NCI-H1694 (cell line): ENCODE results near the gene NANOS2.
"Not testable (repeated sequence)": the region's sequence is repeated elsewhere in the genome, so short reads cannot be mapped to it uniquely, and the experiment has no call there.

Source experiments
- DNase-seq: peaks from one replicate; lab custom pipeline; 2025; lab: John Stamatoyannopoulos, UW

NANOS2 gene

DNA sequence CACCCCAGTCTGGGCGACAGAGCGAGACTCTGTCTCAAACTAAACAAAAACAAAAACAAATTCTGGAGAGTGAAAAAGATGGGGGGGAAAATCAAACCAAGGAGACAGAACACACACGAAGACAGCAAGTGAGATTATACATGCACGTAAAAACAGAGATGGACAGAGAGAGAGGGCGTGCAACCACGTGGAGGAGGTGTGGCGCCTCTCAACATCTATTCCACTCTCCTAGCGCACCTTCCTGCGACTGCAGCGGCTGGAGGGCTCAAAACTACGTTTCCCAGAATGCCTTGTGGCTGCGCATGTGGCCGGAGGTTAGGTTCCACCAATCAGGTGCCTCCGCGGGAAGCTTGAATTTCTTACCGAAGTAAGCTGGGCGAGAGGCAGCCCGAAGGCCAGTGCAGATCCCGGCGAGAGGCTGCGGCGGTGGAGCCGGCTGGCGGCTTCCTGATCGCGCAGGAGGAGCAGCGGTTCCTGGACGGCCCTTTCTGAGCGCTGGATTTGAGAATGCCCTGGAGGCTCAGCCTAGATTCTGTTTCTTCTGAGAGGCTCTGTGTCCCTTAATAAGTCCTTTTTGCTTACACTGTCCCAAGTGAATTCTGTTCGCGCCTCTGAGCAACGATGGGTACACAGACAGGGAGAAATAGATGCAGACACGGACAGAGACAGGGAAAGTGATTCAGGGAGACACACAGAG lies 13.1 kb upstream of the NANOS2 start:
- peak; percentile 90 for DNase-seq

GRCh38 chr19:45924891-45925447 lies 10.4 kb upstream of the NANOS2 start:
- no peak for DNase-seq

GRCh38 chr19:45922281-45922680 lies 7.7 kb upstream of the NANOS2 start:
- DNase-seq = no peak

GRCh38 chr19:45920458-45920857 lies 5.9 kb upstream of the NANOS2 start:
- DNase-seq = no peak

DNA sequence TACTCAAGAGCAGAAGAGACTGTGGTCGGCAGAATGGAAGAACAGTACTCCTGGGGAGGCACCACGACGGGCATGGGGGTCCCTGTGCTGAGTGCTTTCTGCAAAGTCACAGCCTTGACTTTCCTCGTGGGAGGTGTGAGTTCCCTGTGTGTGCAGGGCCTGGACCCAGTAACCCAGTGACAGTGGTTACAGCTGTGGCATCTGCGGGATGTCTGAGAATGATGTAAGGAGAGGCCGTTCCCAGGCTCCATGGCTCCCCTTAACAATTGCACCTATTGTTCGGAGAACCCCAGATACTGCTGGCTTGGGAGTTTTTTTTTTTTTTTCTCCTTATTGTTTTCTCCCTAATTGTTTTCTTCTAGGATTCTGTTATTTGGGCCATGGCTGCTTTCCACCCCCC lies 5.1 kb upstream of the NANOS2 start:
- no peak for DNase-seq

GRCh38 chr19:45918721-45919120 lies 4.1 kb upstream of the NANOS2 start:
- DNase-seq = no peak

DNA sequence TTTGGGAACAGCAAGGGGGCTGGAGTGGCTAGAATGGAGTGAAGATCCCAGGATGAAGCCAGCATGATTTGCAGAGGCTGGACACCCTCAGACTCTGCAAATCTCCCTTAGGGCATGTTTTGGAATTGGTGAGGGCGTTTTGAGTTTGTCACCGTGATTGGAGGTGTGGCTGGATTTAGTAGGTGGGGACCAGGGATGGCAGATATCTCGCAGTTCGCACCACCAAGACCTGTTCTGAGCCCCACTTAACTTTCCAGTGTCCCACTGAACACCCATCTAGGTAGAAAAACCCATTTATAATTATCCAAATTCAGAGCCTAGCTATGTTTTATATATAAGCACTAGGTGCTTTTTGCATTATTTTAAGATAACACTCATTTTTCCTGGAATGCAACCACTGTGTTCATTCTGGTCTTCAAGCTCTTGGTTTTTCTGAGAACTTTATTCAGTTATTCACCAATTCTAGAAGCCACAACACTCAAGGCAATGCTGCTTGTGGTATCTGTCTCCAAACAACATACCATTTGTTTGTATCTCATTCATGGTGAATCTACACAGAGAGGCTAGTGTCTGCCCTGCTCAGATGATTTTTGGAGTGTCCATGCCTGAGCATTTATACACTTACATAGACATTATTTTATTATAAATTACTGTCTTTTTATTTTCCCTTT lies 3.0 kb upstream of the NANOS2 start:
- no peak for DNase-seq

- no peak for DNase-seq
Measured at GRCh38 chr19:45911291-45911690, 3.3 kb downstream of the NANOS2 start.

DNA sequence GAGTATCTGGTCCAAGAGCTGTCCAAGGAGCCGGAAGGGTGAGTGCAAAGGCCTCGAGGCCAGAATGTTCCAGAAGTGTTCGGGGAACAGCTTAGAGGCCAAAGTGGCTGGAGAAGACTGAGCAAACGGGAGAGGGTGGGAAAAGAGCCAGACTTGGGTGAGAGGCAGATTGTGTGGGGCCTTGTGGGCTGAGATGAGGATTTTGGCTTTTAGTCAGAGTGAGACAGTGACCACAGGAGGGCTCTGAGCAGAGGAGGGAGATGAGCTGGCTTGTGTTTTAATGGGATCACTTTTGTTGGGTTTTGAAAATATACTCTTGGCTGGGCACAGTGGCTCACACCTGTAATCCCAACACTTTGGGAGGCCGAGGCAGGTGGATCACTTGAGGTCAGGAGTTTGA lies 5.6 kb downstream of the NANOS2 start:
- no peak for DNase-seq

DNA sequence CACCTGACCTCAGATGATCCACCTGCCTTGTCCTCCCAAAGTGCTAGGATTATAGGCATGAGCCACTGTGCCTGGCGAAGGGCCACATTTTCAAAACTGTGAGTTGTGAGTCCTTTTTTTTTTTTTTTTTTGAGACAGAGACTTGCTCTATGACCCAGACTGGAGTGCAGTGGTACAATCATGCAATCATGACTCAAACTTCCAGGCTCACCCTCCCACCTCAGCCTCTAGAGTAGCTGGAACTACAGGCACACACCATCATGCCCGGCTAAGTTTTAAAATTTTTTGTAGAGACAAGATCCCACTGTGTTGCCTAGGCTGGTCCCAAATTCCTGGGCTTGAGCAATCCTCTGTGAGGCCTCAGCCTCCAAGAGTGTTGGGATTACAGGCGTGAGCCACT lies 8.4 kb downstream of the NANOS2 start:
- DNase-seq = no peak

DNA sequence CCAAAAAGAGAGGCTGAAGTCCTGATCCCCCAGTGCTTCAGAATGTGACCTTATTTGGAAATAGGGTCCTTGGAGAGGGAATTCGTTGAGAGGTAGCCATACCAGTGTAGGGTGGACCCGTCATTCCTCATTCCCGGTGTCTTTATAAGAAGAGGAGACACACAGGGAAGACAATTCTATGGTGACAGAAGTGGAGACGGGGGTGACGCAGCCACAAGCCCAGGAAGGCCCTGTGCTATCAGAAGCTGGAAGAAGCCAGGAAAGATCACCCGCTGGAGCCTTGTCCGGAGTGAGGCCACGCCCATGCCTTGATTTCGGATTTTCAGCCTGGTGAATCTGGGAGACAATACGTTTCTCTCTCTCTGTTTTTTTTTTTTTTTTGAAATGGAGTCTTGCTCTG lies 9.6 kb downstream of the NANOS2 start:
- no peak for DNase-seq

DNA sequence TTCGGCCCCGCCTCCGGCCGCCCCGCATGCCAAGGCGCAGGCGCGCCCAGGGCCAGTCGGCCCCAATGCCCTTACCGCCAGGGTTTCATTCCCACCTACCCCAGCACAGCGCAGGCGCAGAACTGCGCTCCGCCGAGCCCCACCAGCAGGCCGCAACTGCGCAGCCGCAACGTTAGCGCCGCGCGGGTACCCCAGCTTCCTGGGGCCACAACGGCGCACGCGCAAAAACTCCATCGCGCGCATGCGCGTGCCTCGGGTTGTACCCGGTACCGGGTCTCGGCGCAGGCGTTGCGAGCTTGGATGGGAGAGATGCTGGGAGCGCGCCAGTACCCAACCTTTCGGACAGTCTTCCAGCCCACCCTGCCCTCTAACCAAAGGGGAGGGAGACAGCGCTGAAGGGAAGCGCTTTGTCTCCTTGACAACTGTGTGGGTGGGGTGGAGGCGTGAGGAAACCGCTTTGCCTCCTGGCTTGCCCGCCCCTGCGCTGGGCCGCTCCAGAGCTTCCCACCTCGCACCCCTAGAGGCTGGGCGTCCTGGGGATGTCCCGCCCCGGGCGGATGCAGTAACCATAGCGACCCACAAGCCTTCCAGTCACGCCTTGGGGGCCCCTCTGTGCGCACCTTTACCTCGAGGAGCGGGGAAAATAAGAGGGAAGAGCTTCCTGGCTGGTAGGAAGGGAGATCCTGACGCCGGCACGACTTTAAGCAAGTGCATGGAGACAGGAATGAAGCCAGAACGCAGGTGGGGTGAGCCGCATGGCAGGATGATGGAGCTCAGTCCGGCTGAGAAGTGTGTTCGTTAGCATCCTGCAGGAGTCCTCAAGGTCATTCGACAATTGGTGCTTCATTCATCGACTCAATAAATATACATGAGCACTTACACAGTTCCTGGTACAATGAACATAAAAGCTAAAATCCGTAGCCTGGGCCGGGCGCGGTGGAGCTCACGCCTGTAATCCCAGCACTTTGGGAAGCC lies 11.6 kb downstream of the NANOS2 start:
- peak; percentile 96 for DNase-seq

- no peak for DNase-seq
Measured at GRCh38 chr19:45901912-45902650, 12.5 kb downstream of the NANOS2 start, which contains the start of gene MYPOP. TSS of gene MYPOP (minus strand) at chr19:45902613. CDS start at chr19:45901773, 840 bp downstream.

DNA sequence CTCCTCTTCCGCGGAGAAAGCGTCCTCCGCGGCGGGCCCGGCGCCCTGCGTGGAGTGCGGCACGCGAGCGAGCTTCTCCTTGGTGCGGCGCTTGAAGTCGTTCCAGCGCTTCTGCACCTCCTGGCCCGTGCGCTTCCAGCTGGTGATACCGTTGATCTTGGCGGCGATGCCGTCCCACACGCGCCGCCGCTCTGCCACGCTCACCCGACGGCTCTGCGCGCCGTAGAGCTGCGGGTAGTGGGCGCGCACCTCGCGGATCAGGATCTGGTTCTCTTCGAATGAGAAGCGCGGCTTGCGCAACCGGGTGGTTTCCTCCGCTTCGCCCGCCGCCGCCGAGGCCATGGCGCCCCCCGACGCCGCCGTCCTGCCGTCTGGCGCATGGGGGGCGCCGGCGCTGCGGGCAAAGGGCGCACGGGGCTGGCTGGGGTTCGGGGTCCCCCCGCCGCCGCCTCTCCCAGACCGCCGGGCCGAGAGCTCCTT lies 13.1 kb downstream of the NANOS2 start:
- no peak for DNase-seq

GRCh38 chr19:45900738-45901431 lies 13.7 kb downstream of the NANOS2 start:
- DNase-seq = no peak

DNA sequence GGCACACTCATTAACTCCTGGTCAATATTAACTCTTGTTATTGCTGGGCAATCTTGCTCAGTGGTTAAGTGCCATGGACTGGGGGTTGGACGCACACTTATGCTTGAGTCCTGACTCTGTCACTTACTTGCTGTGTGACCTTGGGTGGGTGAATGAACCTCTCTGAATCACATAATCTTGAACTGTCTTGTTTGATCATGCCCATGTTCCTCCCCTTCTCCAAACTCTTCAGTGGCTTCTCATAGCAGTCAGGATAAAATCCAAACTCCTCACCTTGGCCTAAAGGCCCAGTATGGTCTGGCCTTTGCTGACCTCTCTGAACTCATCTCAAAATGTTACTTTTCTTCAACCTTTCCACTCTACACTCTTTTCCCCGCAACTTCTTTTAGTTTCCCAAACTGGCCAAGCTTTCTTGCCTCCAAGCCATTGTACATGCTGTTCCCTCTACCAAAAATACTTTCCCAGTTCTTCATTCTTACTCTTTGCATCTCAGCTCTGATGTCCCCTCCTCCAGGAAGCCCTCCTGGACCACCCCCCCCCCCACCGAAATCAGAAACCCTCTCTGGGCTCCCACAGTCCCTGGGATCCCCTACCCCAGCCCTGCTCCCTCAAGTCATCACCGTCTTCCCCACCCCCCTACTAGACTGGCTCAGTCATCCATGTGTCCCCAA lies 14.5 kb downstream of the NANOS2 start:
- DNase-seq = no peak

GRCh38 chr19:45899253-45899652 lies 15.3 kb downstream of the NANOS2 start:
- no peak for DNase-seq

DNA sequence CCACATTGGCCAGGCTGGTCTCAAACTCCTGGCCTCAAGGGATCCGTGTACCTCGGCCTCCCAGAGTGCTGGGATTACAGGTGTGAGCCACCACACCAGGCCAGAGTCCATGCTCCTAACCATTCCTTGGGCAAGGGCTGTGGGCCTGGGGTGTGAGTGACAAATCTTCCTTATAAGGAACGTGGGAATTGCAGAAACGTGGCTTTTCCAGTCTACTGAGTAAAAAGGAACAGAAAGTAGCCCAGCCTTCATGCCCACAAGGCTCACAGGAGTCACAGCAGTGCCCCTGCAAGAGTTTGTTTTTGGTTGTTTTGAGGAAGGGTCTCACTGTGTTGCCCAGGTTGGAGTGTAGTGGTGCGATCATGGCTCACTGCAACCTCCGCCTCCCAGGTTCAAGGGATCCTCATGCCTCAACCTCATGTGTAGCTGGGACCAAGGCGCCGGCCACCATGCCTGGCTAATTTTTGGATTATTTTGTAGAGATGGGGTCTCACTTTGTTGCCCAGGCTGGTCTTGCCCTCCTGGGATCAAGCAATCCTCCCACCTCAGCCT lies 17.2 kb downstream of the NANOS2 start:
- no peak for DNase-seq

DNA sequence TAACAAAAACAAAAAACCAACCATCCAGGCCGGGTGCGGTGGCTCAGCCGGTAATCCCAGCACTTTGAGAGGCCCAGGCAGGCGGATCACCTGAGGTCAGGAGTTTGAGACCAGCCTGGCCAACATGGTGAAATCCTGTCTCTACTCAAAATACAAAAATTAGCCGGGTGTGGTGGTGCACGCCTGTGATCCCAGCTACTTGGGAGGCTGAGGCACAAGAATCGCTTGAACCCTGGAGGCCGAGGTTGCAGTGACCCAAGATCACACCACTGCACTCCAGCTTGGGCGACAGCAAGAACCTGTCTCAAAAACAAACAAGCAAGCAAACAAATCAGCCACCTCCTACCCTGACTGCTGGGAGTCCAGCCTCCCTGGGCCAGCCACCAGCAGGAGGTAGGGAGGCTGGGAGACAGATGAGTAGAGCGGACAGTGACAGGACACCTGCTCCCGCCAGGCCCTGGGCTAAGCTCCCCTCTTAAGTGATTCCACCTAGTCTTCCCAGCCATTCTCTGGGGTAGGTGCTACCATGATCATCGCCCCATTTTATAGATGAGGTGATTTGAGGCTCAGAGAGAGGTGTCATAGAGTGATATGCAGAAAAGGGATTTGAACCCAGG lies 18.5 kb downstream of the NANOS2 start:
- DNase-seq = not testable (repeated sequence)
